Measurements from ENCODE around the gene BRIP1. TPM values are rescaled to one million over a fixed set of nuclear protein-coding genes. Genes with fewer than 3 reads are reported as not detected.
A peak's percentile ranks its signal among the peaks of the same experiment; 100 is the strongest.

Gene BRIP1
- total RNA-seq, 1 donor from 2014 or later, result 6.4 TPM

DNA sequence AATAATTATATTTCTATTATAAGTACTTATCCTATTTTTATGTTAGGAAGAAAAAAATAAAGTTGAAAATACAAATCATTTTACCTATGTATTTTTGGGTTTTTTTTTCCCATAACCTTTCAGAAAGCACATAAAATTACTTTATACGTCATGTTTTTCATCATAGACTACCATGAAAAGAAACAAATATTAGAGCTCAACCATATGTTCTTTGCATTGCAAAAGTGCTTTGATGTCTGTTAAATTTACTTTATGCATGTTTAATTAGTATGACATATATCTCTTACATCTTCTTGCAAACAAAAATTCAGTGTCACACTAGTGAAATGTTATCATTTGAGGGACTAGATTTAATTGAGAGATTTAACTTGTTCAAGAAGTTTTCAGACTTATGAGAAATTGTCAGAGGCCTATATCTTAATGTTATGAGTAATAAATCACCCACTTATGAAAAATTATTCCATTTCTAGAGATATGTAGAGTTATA lies 24.0 kb downstream of the BRIP1 start:
- Mint-ChIP-seq H3K36me3 (ENCODE audit: low read depth, unreplicated experiment) (no peaks in the 10 kb centered on the region), H3K4me3 (ENCODE audit: unreplicated experiment) (no peak overlapping the region), H3K27ac (ENCODE audit: unreplicated experiment) (no peak overlapping the region), H3K9me3 (ENCODE audit: unreplicated experiment) (no peaks in the 10 kb centered on the region), H3K4me1 (ENCODE audit: low read depth, unreplicated experiment) (peaks cover 5% of the 10 kb centered on the region), H3K27me3 (ENCODE audit: low read depth, unreplicated experiment) (no peaks in the 10 kb centered on the region)
- no peaks in the 10 kb centered on the region for H3K4me1 ChIP-seq (ENCODE audit: insufficient read depth, low read length)
- H3K27ac ChIP-seq (ENCODE audit: low read depth, low read length), result no peak overlapping the region
- no peaks in the 10 kb centered on the region for H3K27me3 ChIP-seq (ENCODE audit: insufficient read depth, low read length)
- no peak overlapping the region for H3K4me3 ChIP-seq (ENCODE audit: insufficient read depth, low read depth, low read length)
- no peaks in the 10 kb centered on the region for H4K20me1 ChIP-seq (ENCODE audit: insufficient read depth, low read length)
- H3K4me2 ChIP-seq (ENCODE audit: low read length), result no peak overlapping the region
- H3K9ac ChIP-seq (ENCODE audit: low read length), result no peak overlapping the region
- H3K79me2 ChIP-seq (ENCODE audit: insufficient read depth, low read length), result peaks cover 4% of the 10 kb centered on the region
- no peak for FAIRE-seq
- peaks cover 3% of the 10 kb centered on the region for H3K36me3 ChIP-seq (ENCODE audit: insufficient read depth, low read length)
- H3K9me3 ChIP-seq (ENCODE audit: insufficient read depth, low read depth, low read length), result no peaks in the 10 kb centered on the region
- TF ChIP-seq, protein P1, sequence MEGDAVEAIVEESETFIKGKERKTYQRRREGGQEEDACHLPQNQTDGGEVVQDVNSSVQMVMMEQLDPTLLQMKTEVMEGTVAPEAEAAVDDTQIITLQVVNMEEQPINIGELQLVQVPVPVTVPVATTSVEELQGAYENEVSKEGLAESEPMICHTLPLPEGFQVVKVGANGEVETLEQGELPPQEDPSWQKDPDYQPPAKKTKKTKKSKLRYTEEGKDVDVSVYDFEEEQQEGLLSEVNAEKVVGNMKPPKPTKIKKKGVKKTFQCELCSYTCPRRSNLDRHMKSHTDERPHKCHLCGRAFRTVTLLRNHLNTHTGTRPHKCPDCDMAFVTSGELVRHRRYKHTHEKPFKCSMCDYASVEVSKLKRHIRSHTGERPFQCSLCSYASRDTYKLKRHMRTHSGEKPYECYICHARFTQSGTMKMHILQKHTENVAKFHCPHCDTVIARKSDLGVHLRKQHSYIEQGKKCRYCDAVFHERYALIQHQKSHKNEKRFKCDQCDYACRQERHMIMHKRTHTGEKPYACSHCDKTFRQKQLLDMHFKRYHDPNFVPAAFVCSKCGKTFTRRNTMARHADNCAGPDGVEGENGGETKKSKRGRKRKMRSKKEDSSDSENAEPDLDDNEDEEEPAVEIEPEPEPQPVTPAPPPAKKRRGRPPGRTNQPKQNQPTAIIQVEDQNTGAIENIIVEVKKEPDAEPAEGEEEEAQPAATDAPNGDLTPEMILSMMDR (IDR thresholded peaks at IDR 0.05; ENCODE audit: insufficient read depth, low read depth, low read length), result no peak
- no peak for TF ChIP-seq EZH2 (IDR thresholded peaks at IDR 0.05; ENCODE audit: insufficient read depth, low read length)
- H2AFZ ChIP-seq (ENCODE audit: low read depth, low read length), result no peak overlapping the region
- no peak for DNase-seq (ENCODE audit: low read depth)

DNA sequence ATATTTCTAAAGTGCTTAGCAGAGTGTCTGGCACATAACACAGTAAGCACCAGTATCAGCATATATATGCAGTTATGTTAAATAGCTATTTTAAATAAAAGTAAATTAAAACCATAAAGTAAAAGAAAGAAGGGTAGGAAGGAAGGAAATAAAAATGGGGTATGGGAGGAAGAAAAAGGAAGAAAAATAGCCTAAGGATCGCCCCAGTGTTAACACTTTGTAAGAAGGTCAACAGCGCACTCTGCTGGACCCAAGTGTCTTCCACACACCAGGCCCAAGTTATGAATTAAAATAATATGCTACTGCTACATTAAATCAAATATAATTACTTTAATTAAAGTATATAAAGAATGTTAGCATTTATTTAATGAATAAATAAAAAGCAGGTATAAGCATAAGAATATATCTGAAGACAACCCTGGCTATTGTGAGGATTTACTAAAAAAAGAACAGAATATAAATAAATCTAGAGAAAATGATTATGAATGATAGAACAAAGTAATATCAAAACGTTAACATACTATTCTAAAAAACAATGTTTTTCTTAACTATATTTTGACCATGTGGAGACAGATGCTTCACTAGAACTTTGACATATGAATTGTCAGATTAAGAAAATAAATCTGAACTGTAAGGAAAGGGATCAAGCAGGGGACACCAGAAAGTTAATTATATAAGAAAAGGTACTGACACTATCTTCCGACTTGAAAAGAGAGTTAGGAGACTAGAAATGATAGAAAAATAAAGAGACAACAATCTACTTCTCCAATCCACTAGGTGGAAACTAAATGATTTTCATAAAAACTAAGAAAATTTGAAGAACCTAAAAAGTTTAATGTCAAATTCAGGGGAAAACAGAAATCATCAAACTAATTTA lies 25.9 kb downstream of the BRIP1 start:
- Mint-ChIP-seq H3K9me3 (ENCODE audit: unreplicated experiment) (no peaks in the 10 kb centered on the region), H3K4me3 (ENCODE audit: unreplicated experiment) (no peak overlapping the region), H3K27me3 (ENCODE audit: low read depth, unreplicated experiment) (no peaks in the 10 kb centered on the region), H3K27ac (ENCODE audit: unreplicated experiment) (no peak overlapping the region), H3K36me3 (ENCODE audit: low read depth, unreplicated experiment) (no peaks in the 10 kb centered on the region), H3K4me1 (ENCODE audit: low read depth, unreplicated experiment) (peaks cover 8% of the 10 kb centered on the region)
- Histone ChIP-seq H3K27me3 (ENCODE audit: insufficient read depth, low read length) (no peaks in the 10 kb centered on the region), H2AFZ (ENCODE audit: low read depth, low read length) (no peak overlapping the region), H3K9me3 (ENCODE audit: insufficient read depth, low read depth, low read length) (no peaks in the 10 kb centered on the region), H3K36me3 (ENCODE audit: insufficient read depth, low read length) (no peaks in the 10 kb centered on the region), H3K4me1 (ENCODE audit: insufficient read depth, low read length) (peaks cover 9% of the 10 kb centered on the region), H3K79me2 (ENCODE audit: insufficient read depth, low read length) (peaks cover 4% of the 10 kb centered on the region), H3K4me3 (ENCODE audit: insufficient read depth, low read depth, low read length) (no peak overlapping the region), H3K4me2 (ENCODE audit: low read length) (no peak overlapping the region), H3K27ac (ENCODE audit: low read depth, low read length) (no peak overlapping the region), H3K9ac (ENCODE audit: low read length) (no peak overlapping the region), H4K20me1 (ENCODE audit: insufficient read depth, low read length) (no peaks in the 10 kb centered on the region)
- DNase-seq (ENCODE audit: low read depth) (peak; percentile 46), FAIRE-seq (no peak)
- TF ChIP-seq, protein P1 (IDR thresholded peaks at IDR 0.05; ENCODE audit: insufficient read depth, low read depth, low read length), result peak; percentile 88
- no peak for TF ChIP-seq EZH2 (IDR thresholded peaks at IDR 0.05; ENCODE audit: insufficient read depth, low read length)
